ENCODE data around the gene ZNF264. TPM values are rescaled to one million over a fixed set of nuclear protein-coding genes. Genes with fewer than 3 reads are reported as not detected.

Gene ZNF264
- total RNA-seq, 2 experiments from 2014 or later: 30.9 to 37.4 TPM

DNA sequence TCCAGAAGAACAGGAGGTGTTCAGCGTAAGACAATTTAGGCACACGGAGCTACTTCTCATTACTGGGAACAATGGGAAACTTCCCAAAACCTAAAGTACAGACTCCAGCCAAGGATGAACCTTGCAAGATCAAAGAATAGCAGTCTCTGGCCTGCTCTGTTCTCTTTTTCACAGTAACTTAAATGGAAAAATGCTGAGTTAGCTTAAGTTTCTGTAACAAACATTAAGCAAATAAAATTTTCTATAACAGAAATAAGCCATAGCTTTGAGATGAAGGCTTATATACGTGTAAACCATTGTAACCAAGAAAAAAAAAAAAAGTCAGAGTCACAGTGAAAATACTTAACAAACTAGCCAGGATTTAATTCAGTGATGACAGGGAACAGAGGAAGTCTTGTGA lies 70.7 kb downstream of the ZNF264 start:
- no peak overlapping the region for H3K27ac Mint-ChIP-seq
- ChIA-PET POLR2A (no interaction called here), CTCF (interaction anchor here (1.4 kb wide), 1 partner anchor 10 kb away, joined by 3 read pairs; no protein-coding TSS in a partner anchor)
- H3K9me3 Mint-ChIP-seq: peaks cover 46% of the 10 kb centered on the region
- no peak for DNase-seq
- no peak overlapping the region for H3K4me3 Mint-ChIP-seq
- peaks cover 43% of the 10 kb centered on the region for H3K36me3 Mint-ChIP-seq (ENCODE audit: low read depth)
- H3K4me1 Mint-ChIP-seq: no peaks in the 10 kb centered on the region
- no peaks in the 10 kb centered on the region for H3K27me3 Mint-ChIP-seq

DNA sequence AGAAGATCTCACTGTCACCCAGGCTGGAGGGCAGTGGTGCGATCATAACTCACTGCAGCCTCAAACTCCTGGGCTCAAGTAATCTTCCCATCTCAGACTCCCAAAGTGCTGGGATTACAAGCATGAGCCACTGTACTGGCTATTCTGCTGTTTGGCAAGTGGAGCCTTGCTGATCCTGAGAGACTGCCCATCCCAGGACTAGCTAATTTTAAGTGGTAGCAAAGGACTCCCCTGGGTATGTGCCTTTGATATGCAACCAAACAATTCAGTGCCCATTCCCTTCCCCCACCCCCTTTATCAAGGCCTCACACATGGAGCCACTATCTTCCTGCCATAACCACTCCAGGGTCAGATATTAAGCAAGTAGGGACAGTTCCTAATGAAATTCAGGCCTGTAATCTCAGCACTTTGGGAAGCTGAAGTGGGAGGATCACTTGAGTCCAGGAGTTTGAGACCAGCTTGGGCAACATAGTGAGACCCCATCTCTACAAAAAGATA lies 72.0 kb downstream of the ZNF264 start:
- ChIA-PET POLR2A (no interaction called here), CTCF (no interaction called here)
- H3K36me3 Mint-ChIP-seq (ENCODE audit: low read depth): peaks cover 42% of the 10 kb centered on the region

DNA sequence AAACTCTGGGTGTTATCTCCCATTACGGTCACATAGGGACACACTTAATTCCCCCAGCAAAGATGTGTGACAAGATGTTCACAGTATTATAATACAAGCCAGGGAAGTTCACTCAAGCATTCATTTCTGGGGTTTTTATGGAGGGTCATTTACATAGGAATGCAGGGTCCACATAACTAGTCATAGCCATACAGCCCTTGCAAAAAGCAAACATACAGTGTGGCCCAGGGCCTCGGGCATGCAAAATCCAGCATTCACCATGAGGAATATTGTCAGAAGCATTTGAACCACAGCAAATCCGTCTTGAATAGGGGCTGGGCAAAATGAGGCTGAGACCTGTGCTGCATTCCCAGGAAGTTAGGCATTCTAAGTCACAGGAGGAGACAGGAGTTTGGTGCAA lies 76.0 kb downstream of the ZNF264 start:
- Mint-ChIP-seq H3K9me3 (peaks cover 32% of the 10 kb centered on the region), H3K4me1 (no peaks in the 10 kb centered on the region), H3K27ac (no peak overlapping the region), H3K4me3 (no peak overlapping the region), H3K36me3 (ENCODE audit: low read depth) (peaks cover 26% of the 10 kb centered on the region), H3K27me3 (no peaks in the 10 kb centered on the region)
- ChIA-PET POLR2A (no interaction called here), CTCF (no interaction called here)
- DNase-seq: no peak

More for the DNA sequence above, 72.0 kb downstream of the ZNF264 start:
- Mint-ChIP-seq H3K27me3 (no peaks in the 10 kb centered on the region), H3K4me3 (no peak overlapping the region), H3K4me1 (no peaks in the 10 kb centered on the region), H3K27ac (no peak overlapping the region), H3K9me3 (peaks cover 49% of the 10 kb centered on the region)
- DNase-seq: no peak

DNA sequence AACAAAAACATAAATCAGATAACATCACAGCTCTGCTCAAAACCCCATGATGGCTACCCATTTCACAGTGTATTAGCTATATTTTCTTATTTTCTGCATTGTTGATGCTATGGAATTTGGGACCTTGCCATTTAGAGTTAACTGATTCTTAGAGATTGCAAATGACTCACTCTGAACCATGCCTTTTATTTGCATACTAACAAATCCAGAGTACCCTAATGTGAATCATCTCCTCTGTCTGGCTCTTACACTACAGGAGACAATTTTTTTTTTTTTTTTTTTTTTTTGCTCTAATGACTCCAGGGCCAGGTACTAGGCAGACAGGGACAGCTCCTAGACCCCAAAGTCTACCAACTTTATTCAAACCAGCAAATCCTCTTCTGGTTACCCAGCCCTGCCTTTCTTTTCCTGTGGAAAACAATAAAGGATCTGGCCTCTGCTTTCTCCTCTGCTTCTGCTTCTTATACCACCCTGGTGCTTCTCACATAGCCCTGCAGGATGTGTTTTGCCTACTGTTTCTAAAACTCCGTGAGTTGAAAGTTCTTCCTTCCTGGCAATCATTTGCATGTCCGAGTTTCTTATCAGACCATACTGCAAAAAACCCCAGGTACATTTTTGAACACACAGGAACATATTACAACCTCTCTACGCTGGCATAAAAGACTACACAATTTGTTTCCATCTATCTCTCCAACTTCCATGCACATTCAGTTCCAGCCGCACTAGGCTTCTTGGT lies 78.4 kb downstream of the ZNF264 start:
- H3K27me3 Mint-ChIP-seq: no peaks in the 10 kb centered on the region
- DNase-seq: no peak
- no peaks in the 10 kb centered on the region for H3K4me1 Mint-ChIP-seq
- no peak overlapping the region for H3K27ac Mint-ChIP-seq
- ChIA-PET POLR2A (no interaction called here), CTCF (no interaction called here)
- H3K36me3 Mint-ChIP-seq (ENCODE audit: low read depth): peaks cover 32% of the 10 kb centered on the region
- peaks cover 27% of the 10 kb centered on the region for H3K9me3 Mint-ChIP-seq
- no peak overlapping the region for H3K4me3 Mint-ChIP-seq

DNA sequence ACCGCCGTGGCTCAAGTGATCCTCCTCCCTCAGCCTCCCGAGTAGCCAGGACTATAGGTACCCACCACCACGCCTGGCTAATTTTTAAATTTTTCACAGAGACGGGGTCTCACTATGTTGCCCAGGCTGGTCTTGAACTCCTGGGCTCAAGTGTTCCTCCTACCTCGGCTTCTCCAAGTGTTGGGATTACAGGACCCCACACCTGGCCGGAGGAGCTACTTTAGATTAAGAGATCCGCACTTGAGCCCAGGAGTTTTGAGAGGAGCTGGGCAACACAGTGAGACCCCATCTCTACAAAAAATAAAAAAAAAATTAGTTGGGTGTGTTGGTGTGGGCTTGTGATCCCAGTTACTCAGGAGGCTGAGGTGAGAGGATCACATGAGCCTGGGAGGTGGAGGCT lies 80.0 kb downstream of the ZNF264 start:
- CTCF ChIA-PET: interaction anchor here (0.7 kb wide), 1 partner anchor 36 kb away, joined by 3 read pairs; no protein-coding TSS in a partner anchor
- Mint-ChIP-seq H3K4me1 (no peaks in the 10 kb centered on the region), H3K27ac (no peak overlapping the region), H3K27me3 (no peaks in the 10 kb centered on the region), H3K36me3 (ENCODE audit: low read depth) (peaks cover 40% of the 10 kb centered on the region), H3K9me3 (peaks cover 21% of the 10 kb centered on the region), H3K4me3 (no peak overlapping the region)
- DNase-seq: no peak
- POLR2A ChIA-PET: no interaction called here

Other genes with a start within 250 kb of the ZNF264 start
- gene USP29, start 71.5 kb upstream of the ZNF264 start, total RNA-seq: not detected
- not detected for gene ZIM3, start 46.3 kb upstream of the ZNF264 start, total RNA-seq
- not detected for gene DUXA, start 24.0 kb upstream of the ZNF264 start, total RNA-seq
- 1 to 10 TPM in 1 of 2 experiments, under 1 TPM in 1; 0.81 to 1.9 TPM for gene AURKC, start 39.5 kb downstream of the ZNF264 start, total RNA-seq
- 10 to 100 TPM; 10.9 to 11.2 TPM for gene ZNF805, start 49.1 kb downstream of the ZNF264 start, total RNA-seq
- gene ZNF460, start 89.0 kb downstream of the ZNF264 start, total RNA-seq: 10 to 100 TPM; 41.3 to 45.0 TPM
- 1 to 10 TPM; 8.7 to 9.1 TPM for gene ZNF543, start 129.0 kb downstream of the ZNF264 start, total RNA-seq
- 1 to 10 TPM; 9.0 TPM for gene ZNF304, start 159.8 kb downstream of the ZNF264 start, total RNA-seq
- 10 to 100 TPM in 1 of 2 experiments, 1 to 10 TPM in 1; 9.0 to 10.3 TPM for gene TRAPPC2B, start 172.1 kb downstream of the ZNF264 start, total RNA-seq
- 1 to 10 TPM; 4.6 TPM for gene ZNF547, start 172.1 kb downstream of the ZNF264 start, total RNA-seq
- gene ZNF548, start 198.4 kb downstream of the ZNF264 start, total RNA-seq: 10 to 100 TPM; 29.1 to 31.8 TPM
- gene ZNF17, start 219.7 kb downstream of the ZNF264 start, total RNA-seq: 10 to 100 TPM; 14.3 to 15.7 TPM
- 10 to 100 TPM; 11.2 to 12.5 TPM for gene ZNF749, start 243.8 kb downstream of the ZNF264 start, total RNA-seq

Data from activated CD4-positive, alpha-beta T cell treated with anti-CD3 and anti-CD28 coated beads, Interleukin-2, amount 10 ng/mL, durations not matched to agents 7 days and 5 days (primary cell).